Measurements from ENCODE around the gene KCNQ1OT1.

Gene KCNQ1OT1

DNA sequence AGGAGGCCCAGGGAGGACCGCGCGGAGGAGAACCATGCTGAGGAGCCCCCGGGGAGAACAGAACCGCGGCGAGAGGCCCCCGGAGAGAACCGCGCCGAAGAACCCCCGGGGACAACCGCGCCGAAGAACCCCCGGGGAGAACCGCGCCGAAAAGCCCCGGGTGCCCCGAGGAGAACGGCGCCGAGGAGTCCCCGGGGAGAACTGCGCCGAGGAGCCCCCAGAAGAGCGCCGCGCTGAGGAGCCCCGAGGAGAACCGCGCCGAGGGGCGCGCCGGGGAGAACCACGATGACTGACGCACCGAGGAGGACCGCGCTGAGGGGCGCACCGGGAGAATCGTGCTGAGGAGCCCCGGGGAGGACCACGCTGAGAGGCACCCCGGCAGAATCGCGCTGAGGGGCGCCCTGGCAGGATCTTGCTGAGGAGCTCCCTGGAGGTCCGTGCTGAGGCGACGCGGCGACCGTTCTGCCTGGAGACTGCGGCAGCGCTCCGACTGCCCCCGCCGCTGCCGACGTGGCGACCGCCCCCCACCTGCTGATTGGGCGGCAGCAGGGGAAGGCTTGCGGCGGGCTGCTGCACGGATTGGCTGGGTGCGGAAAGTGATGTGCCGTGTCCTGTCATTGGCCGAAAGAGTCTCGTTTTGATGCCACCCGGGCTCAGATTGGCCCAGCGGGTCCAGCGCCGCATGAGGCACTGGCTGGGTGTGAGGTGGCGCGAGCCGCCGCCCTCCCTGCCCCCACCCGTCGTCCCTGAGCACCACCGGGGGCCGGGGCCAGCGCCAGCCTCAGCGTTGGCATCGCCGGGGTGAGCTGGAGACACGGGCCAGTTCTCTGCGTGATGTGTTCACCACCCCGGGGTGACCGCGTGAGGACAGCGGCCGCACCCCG is at the start of gene KCNQ1OT1:
Gene KCNQ1OT1 (minus strand): TSS at position 464 of the 884 bp plus-strand sequence.
- peak; percentile 89 for DNase-seq

DNA sequence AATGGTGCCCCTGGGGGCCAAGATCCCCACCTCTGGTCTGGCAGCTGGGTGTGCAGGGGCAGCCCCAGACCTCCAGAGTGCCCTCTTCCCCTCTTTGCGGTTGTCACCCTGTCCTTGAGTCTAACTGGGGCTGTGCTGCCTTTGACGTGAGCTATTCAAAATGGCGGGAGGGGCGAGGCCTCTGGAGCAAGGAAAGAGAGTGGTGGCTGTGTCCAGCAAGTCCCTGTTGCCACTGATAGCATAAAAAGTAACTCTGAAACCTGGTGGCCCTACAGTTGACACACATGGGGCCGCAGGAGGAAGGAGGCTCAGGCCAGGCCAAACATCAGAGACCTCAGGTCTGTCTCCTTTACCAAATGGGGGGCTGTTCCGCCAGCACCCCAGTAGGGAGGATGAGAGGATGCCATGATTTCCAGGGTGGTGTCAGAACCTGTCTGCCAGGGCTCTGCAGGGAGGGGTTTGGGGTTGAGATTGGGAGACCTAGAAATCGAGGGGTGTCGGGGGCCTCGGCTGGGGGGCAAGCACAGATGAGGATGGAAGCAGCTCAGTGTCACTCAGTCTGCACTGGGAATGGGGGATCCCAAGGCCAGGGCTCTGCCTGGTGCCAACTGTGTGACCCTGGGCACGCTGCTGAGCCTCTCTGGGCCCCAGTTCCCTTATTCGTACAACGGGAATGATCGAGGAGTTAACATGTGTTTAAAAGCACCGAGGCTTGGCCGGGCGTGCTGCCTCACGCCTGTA is 49.2 kb upstream of the KCNQ1OT1 start:
- no peak for DNase-seq

DNA sequence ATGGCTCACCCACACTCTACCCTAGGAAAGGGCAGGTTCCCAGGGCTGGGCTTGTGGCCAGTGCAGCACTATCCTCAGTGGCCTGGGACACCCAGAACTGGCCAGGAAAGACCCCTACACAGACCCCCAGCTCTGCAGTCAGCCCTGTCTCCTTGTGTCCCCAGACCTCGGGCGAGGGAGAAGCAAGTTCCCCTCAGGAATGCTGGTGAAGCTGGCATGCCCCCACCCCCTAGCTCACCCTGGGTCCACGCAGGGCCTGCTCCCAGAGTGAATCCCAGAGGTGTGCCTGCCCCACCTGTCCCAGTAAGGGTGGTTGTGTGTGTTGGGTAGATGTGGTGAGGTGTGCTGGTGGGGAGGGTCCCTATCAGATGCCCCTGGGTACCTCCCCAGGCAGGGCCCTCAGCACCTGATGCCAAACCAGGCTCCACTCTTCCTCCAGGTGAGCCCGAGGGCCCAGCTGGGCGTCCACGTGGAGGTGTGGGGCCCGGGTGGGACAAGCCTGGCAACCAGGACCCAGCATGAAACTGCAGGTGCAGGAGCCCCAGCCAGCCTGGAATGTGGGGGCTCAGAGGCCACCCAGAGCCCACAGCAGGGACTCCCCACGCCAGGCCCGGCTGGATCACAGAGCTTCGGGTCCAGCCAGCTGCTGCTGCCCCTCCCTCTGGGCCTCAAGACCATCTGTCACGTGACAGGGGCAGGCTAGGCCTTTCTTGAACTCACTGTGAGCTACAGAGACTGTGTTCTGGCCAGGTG is 48.4 kb upstream of the KCNQ1OT1 start:
- DNase-seq, result no peak

DNA sequence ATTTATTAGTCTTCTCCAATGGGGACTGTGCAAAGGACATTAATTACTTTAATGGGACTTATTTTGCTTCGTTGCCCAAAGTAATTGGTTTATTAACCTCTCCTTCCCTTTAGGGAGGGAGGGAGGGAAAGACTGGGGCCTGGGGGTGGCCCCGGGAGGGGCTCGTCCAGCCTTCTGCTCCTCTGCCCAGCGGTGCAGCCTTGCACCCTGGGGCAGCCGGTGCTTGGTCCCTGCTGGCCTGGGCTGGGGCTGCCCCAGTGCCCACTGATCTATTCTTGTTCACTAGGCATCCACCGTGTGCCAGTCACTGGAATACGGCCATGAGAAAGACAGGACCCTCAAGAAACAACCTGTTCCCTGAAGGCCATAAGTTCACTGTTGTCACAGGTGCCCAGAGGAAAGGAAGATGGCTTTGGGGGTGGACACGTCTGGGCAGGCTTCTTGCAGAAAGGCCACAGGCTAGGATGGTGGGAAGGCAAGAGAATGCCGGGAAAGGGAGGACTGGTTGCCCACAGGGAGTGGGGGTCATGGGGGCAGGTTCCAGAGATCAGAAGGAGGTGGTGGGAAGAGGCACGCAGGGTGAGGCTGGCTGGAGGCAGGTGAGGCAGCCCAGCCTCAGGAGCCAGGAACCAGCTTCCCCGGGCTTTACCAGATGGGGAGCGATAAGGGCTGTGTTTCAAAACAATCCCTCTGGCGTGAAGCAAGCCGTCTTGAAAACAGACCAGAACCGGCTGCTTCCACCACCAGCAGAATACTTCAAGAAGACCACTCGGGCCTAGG is 47.6 kb upstream of the KCNQ1OT1 start:
- DNase-seq, result no peak

DNA sequence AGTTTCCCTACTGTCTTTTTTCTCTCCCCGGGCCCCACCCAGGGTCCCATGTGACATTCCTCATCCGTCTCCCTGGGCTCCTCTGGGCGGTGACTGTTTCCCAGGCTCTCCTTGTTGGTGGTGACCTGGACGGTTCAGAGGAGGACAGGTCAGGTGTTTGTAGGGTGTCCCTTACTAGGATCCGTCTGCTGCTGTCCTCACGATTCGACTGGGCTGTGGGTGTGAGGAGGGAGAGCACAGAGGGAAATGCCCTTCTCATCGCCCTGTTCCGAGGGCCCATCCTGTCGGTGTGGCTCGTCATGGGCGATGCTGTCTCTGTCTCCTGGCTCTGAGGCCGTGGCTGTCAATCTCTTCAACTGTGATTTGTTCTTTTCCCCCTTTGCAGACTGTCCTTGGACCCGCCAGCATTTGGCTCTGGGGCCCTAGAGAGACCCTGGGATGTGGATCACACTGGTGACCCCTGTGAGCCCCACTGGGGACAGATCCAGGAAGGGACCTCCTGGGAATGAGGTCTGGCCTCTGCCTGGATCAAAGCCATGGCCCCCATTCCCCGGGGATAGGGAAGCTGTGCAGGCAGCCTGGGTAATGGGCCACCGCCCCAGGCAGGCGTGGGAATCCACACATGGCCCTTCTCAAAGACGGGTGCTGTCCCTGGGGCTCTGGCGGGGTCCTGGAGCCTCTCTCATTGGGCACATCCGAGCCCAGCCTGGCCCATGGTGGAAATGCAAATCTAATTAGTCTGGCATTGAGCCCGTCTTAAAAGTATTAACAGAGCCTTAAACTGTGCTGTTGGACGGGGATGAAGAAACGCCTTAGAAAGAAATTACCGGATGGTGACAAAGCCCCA is 46.8 kb upstream of the KCNQ1OT1 start:
- DNase-seq, result no peak

DNA sequence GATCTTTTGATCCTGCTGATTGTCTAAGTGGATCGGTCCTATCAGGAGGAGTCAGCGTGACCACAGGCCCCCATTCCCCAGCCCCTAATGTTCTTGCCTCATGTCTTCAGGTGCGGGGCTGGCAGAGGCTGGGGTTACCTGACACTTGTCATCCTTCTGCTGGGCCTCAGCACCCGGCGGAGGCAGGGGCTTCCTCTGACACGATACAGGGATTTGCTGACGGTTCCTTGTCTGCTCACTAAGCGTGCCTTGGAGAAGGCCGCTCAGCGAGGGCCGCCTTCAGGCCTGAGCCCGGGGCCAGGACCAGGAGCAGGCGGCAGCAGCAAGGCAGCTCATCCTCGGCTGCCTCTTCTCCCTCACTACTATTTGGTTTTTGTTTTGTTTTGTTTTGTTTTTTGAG is 45.7 kb upstream of the KCNQ1OT1 start:
- no peak for DNase-seq

DNA sequence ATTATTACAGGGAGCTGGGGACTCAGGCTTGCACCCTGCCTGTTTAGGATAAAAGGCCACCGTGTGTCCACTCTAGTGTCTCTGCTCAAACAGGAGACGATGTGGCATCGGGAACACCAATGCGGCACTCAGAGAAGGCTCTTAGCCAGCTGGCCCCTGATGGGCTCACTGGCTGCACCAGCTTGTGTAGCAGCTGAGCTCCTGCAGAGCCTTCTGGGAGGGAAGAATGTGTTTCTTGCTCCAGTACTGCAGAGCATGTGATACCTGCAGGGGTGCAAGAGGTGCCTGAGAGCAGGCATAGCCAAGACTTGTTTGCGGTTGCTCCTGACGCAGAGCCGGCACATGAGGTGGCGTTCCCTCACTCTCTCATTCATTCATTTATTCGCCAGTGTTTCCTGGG is 44.4 kb upstream of the KCNQ1OT1 start:
- DNase-seq, result no peak

DNA sequence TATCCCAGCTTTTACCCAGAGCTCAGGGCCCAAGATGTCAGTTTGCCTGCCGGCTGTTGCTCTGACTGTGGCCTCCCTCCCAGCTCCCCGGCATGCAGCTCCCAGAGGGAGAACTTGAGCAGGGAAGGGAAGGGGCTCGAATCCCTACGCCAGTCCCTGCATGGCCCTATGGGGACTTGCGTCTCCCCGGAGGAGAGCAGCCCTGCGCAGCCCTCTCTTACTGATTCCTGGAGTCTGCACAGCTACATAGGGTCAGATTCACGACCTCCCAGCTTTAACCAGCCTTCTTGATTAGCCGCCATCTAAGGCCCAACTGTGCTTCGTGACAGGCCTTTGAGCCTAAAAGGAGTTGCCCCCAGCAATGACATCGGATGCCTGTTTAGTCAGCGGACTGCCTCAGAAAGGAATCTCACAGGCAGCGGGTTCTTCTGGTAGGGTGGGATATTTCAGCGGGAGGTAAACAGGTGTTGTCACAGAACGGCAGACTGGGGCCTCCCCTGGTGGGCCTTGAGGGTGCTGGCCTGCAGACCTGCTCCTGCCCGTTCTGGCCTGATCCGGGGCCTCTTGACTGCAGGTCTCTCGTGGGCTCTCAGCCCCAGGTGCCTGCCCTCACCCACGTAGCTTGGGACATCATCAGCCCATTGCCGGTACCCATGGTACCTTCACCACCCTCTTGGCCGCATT is 43.8 kb upstream of the KCNQ1OT1 start:
- DNase-seq, result no peak

DNA sequence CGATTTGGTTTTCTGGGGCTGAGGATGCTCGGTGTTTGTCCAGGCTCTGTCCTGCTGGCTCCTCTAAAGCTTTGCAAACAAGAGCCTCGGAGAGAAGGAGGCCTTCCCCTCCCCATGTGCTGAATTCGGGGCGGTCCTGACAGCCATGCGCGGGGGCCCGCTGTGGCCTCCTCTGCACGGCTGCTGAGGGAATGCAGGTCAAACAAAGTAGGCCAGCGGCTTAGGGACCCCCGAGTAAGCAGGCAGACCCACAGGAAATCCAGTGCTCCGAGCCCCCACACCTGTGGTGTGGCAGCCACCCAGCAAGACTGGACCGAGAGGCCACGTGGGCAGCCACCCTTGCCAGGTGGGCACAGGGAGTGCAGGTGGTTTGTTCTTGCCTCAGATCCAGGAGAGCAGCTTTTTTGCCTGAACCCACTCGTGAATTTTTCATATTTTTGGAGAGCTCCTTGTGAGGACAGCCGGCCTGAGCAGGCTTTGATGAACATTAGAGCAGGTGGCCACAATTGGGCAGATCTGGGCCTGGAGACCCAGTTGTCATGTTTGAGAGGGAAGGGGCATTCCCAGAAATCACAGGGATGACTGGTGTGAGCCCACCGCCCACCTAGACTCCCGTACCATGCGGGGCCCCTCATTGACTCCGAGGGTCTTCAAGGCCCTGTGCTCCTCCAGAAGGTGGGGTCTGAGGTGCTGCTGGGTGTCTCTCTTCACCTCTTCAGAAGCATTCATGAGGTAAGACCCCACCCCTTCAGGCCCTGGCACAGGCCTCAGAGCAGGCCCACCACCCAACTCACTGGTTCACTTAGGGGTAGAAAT is 43.0 kb upstream of the KCNQ1OT1 start:
- DNase-seq, result no peak

DNA sequence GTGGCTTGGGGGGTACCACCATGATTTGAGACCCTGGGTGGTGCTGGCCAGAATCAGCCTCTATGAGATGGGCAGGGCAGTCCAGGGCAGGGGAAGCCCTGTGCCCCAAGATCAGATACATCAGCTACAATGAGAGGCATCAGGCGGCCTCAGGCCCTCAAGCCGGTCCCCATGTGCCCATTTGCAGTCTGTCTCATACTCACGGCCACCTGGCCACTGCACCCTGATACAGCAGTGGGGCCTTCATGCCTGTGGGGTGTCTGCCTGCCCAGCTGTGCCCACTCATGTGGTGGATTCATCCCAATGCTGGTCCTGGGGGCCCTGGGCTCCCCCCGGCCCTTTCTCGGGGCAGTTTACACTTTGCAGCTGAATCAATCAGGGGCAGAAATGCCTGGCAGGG is 42.4 kb upstream of the KCNQ1OT1 start:
- DNase-seq, result no peak

DNA sequence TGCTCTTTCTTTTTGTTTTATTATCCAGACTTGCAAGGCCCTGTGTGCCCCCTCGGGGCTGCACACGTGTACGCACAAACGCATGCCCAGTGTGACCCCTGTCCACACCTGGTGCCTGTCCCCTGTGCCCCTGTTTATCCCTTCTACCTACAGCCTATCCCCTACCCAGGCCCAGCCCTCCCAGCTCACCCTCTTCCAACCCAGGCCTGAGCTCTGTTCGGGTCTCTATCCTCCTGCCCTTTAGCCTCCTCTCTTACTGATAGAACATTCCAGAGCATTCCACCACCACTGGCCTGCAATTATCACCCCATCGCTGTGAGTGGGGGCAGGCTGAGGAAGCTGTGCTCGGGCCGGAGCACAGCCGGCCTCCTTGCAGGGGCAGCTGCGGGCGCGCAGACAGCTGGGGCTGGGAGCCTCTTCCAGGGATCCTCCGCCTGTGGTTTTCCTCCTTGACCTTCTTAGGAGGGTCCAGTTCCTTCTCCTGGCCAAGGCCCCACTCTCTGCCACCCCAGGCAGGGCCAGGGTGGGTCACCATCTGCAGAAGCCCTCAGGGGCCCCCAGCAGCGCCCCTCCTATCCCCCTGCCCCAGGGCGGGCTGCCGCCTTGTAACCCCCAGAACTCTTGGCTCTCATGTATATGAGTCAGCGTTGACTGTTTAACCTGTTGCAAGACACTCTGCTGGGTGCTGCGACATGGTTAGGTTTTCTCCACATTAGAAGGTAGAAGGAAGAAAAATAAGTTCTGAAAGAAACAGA is 41.8 kb upstream of the KCNQ1OT1 start:
- DNase-seq, result no peak

DNA sequence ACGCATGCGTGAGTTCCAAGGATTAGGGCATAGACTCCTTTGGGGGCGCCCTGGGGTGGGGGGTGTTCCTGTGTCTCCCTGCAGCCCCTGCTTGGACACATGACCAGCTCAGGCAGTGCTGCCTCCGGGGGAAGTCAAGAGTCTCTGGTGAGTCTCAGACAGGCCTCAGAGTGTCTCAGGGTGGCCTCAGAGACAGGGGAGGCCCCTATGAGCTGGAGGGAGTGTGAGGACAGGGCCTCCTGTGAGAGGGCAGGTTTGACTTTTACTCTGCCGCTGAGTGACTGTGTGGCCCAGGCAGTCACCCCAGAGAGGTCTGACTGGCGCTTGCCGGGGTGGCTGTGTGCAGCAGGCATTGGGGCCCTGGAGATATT is 41.2 kb upstream of the KCNQ1OT1 start:
- no peak for DNase-seq

DNA sequence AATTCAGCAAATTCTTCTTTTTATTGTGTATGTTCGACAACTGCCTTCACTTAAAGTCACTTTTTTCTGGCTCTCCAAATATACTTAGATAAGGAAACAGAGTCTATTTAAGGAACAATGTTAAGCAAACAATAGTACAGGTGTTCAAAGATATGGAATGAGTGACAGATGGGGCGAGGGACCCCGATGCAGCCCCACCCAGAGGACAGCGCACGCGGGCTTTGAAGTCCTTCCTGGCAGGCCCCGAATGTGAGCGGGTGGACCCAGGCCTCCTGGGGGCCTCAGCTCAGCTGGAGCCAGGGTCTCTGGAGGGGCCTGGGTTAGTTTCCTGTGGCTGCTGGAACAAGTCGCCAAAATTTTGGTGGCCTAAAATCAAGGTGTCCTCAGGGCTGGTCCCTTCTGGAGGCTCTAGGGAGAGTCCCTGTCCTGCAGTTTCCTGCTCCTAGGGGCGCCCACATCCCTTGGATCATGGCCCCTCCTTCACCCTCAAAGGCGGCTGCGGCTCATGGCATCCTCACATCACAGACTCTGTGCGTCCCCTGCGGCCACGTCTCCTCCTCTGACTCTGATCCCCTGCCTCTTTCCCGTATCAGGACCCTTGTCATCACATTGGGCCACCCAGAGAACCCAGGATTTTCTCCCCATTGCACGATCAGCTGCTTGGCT is 40.6 kb upstream of the KCNQ1OT1 start:
- no peak for DNase-seq

DNA sequence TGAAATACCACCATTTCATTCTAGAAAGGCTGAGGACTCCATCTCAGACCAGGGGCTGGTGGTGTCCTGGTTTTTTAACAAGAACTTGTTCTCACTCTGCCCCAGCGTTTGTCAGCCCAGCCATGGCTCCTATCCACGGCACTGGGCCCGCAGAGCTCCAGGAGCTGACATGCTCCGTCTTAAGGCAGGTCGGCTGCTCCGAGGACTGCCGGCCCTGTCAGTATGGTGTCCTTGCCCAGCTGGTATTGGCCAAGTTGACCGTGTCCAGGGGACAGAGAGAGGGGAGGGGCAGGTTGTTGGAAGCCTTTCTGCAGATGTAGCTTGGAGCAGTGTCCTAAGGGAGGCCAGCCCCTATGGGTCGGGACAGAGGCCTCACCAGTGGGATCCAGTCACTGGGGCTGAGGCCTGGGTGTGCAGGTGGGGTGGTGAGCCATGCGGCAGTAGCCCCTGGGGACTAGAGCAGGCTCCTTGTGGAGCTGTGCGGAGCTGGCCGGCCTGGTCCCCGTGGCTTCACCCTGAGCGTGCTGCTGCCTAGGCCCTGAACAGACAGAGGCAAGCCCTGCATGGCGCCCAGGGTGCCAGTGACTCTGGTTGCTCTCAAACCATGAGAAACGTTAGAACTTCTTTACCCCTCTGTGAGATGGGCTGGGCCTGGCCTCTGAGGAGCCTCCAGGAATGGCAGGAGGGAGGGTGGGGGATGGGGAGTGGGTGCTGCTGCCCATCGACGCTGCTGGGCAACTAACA is 39.9 kb upstream of the KCNQ1OT1 start:
- DNase-seq, result no peak

DNA sequence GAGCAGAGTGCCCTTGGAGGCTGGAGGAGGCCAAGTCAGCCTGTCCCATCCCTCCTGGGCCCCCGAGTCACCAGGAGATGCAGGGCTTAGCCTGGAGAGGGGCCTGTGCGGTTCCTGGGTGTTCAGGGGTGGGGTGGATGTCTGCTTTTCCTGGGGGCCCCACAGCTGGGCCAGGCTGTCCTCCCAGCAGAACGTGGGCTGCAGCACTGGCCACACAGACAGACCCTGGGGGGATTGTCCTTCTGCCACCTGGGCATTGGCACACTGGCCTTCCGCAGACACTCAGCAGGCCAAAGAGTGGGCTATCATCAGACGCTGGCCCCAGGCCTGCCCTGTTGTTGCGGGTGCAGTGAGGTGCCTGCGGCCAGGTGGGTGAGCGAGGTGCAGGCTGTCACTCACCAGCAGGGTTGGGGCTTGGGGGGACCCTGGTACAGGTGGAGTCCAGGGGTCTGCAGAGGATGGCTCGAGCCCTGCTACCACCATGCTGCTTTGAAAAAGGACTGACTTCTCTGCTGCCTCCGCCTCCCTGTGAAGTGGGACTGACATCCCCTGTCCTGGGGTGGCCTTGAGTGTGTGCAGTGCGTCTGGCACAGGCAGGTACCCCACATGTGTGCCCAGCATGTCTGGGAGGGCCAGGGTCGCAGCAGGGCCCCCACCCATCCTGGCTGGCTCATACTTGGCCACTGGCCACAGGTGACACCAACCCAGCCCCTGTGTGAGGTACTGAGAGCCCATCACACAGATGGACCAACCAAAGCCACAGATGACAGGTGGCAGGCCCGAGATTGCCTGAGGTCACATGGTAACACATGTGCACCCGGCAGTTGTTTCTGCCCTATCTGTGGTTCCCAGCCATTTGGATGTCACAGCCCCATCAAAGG is 39.0 kb upstream of the KCNQ1OT1 start:
- no peak for DNase-seq

DNA sequence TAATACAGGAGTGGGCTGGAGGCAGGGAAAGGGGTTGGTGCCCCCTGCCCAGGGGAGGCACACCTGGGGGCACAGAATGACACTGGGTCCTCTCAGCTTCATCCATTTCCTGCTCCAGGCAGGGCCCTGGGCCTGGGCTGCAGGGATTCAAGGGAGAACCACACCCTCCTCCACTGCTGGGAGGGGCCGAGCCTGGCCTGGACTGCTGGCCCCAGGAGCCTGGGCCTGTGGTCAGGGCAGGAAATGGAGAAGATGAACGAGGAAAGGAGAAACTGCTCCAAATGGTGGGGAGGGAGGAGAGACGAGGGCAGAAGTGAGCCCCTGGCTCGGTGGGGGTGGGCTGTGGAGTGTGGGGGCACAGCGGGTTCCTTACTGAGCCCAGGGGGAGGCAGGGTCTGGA is 38.1 kb upstream of the KCNQ1OT1 start:
- DNase-seq, result no peak

DNA sequence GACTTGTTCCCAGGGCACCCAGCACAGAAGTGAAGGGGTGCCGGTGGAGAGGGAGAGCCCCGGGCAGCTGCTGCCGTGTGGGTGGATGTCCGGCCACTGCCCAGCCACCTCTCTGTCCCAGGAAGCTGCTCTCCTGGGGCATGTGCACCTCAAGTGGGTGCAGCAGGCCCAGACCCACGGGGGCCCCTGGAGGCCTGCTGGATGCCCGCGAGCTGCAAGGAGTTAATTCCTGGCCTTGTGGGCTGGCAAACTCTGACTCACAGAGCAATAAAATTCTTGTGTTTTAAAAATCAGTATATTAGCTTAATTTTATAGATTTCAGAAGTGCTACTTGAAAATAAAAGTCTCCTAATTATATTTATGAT is 37.4 kb upstream of the KCNQ1OT1 start:
- no peak for DNase-seq
